GM06990 (cell line): ENCODE measurements around the gene DDI2.

Experiments
- DNase-seq: peaks from one replicate; pipeline ENCODE4 v3.0.0-alpha.2; 2011; ENCODE audit not compliant: insufficient read length; ENCODE audit errors: extremely low read depth
- H3K27me3 ChIP-seq: replicated peaks from 2 replicates; pipeline ENCODE4 v1.6.0; 2011; ENCODE audit warnings: low read length; ENCODE audit not compliant: control insufficient read depth, insufficient read depth
- H3K36me3 ChIP-seq: 2 replicates; pipeline ENCODE4 v1.5.1; 2011; ENCODE audit warnings: low read length; ENCODE audit not compliant: control insufficient read depth, insufficient read depth
- H3K4me3 ChIP-seq: replicated peaks from 2 replicates; pipeline ENCODE4 v1.5.1; 2011; ENCODE audit warnings: low read depth, mild to moderate bottlenecking, control low read depth, low read length
- CTCF ChIP-seq: IDR thresholded peaks from 2 replicates; pipeline ENCODE4 v1.5.1; 2011; ENCODE audit warnings: low read length, control low read depth, mild to moderate bottlenecking, inconsistent platforms; ENCODE audit not compliant: insufficient read depth, poor library complexity, severe bottlenecking

The DDI2 gene

GRCh38 chr1:15626269-15626950, 9.2 kb downstream of the DDI2 start:
- H3K4me3 ChIP-seq, result no peak overlapping the region
- no peak for TF ChIP-seq CTCF
- DNase-seq, result no peak
- peaks cover 6% of the 10 kb centered on the region for H3K36me3 ChIP-seq
- no peaks in the 10 kb centered on the region for H3K27me3 ChIP-seq

GRCh38 chr1:15627343-15627988, 10.2 kb downstream of the DDI2 start:
- H3K27me3 ChIP-seq, result no peaks in the 10 kb centered on the region
- H3K36me3 ChIP-seq, result peaks cover 6% of the 10 kb centered on the region
- no peak for DNase-seq
- H3K4me3 ChIP-seq, result no peak overlapping the region
- TF ChIP-seq CTCF, result no peak

GRCh38 chr1:15628003-15628402, 10.7 kb downstream of the DDI2 start:
- Histone ChIP-seq H3K36me3 (peaks cover 6% of the 10 kb centered on the region), H3K27me3 (no peaks in the 10 kb centered on the region), H3K4me3 (no peak overlapping the region)
- TF ChIP-seq CTCF, result no peak
- no peak for DNase-seq

GRCh38 chr1:15633756-15634420, 16.6 kb downstream of the DDI2 start:
- no peak overlapping the region for H3K4me3 ChIP-seq
- H3K36me3 ChIP-seq, result peaks cover 15% of the 10 kb centered on the region
- DNase-seq, result no peak
- no peaks in the 10 kb centered on the region for H3K27me3 ChIP-seq
- TF ChIP-seq CTCF, result no peak

GRCh38 chr1:15636436-15636835, 19.2 kb downstream of the DDI2 start:
- no peak for DNase-seq
- Histone ChIP-seq H3K27me3 (no peaks in the 10 kb centered on the region), H3K4me3 (no peak overlapping the region), H3K36me3 (peaks cover 21% of the 10 kb centered on the region)
- no peak for TF ChIP-seq CTCF
